CD14-positive monocyte (primary cell): ENCODE measurements around the gene PPT2. TPM values are rescaled to one million over a fixed set of nuclear protein-coding genes. Genes with fewer than 3 reads are reported as not detected.

ENCODE experiments used
- DNase-seq, 3 donors: peaks; one replicate each; pipeline ENCODE4 v3.0.0-alpha.2; 2011 to 2022
- H2AFZ ChIP-seq: 2 replicates; pipeline ENCODE4 v1.6.0; 2012; ENCODE audit warnings: mild to moderate bottlenecking, low read depth, low read length, inconsistent platforms; ENCODE audit not compliant: insufficient read depth, poor library complexity, severe bottlenecking
- H3K27ac ChIP-seq, 2 donors: 1 replicate in 1 of 2; 2 replicates in 1 of 2; pipeline ENCODE4 v1.5.1; 2012 to 2013; ENCODE audit warnings: low read length in 2 of 2, control low read depth in 1 of 2, inconsistent platforms in 1 of 2, low read depth in 1 of 2, mild to moderate bottlenecking in 1 of 2
- H3K27me3 ChIP-seq, 2 donors: one replicate each; pipeline versions ENCODE4 v1.6.0 to v1.6.1; 2011 to 2013; ENCODE audit warnings: low read length in 2 of 2; ENCODE audit not compliant: control insufficient read depth in 2 of 2, insufficient read depth in 2 of 2
- H3K36me3 ChIP-seq, 2 donors: replicated peaks in 1 of 2; 1 replicate in 1 of 2; 2 replicates in 1 of 2; pipeline versions ENCODE4 v1.5.1 to v1.6.1; 2012 to 2013; ENCODE audit warnings: low read length in 2 of 2, control low read depth in 1 of 2, inconsistent platforms in 1 of 2, mild to moderate bottlenecking in 1 of 2; ENCODE audit not compliant: insufficient read depth in 2 of 2, control insufficient read depth in 1 of 2
- H3K4me1 ChIP-seq, 2 donors: 1 replicate in 1 of 2; 2 replicates in 1 of 2; pipeline versions ENCODE4 v1.5.1 to v1.6.1; 2012 to 2013; ENCODE audit warnings: low read length in 2 of 2, control low read depth in 1 of 2, inconsistent platforms in 1 of 2, mild to moderate bottlenecking in 1 of 2, moderate library complexity in 1 of 2; ENCODE audit not compliant: insufficient read depth in 2 of 2, control insufficient read depth in 1 of 2
- H3K4me2 ChIP-seq: replicated peaks from 2 replicates; pipeline ENCODE3; 2012; ENCODE audit warnings: low read length, moderate library complexity, mild to moderate bottlenecking; ENCODE audit not compliant: poor library complexity, severe bottlenecking; ENCODE audit errors: extremely low read depth
- H3K4me3 ChIP-seq, 3 experiments: fragments of 200-600 bp in 1 of 3; sonication (generic) in 1 of 3; replicated peaks in 1 of 3; 1 replicate in 2 of 3; 2 replicates in 1 of 3; pipeline ENCODE4 v1.5.1; 2011 to 2013; ENCODE audit warnings: low read length in 3 of 3, mild to moderate bottlenecking in 3 of 3, control low read depth in 2 of 3, low read depth in 2 of 3, inconsistent platforms in 1 of 3, moderate library complexity in 1 of 3
- H3K79me2 ChIP-seq: 2 replicates; pipeline ENCODE4 v1.6.0; 2012; ENCODE audit warnings: mild to moderate bottlenecking, control low read depth, inconsistent platforms, low read length, moderate library complexity; ENCODE audit not compliant: insufficient read depth
- H3K9ac ChIP-seq: 2 replicates; pipeline ENCODE4 v1.6.0; 2017; ENCODE audit warnings: low read length, mild to moderate bottlenecking; ENCODE audit not compliant: insufficient read depth, poor library complexity, severe bottlenecking
- H3K9me3 ChIP-seq, 2 donors: replicated peaks in 1 of 2; 1 replicate in 1 of 2; 2 replicates in 1 of 2; pipeline versions ENCODE4 v1.5.1 to v1.6.1; 2012 to 2013; ENCODE audit warnings: low read length in 2 of 2, control low read depth in 1 of 2; ENCODE audit not compliant: control insufficient read depth in 1 of 2, insufficient read depth in 1 of 2
- H4K20me1 ChIP-seq: 2 replicates; pipeline ENCODE4 v1.6.0; 2012; ENCODE audit warnings: mild to moderate bottlenecking, low read length, control low read depth, moderate library complexity; ENCODE audit not compliant: insufficient read depth
- H3K27ac Mint-ChIP-seq, 7 donors: one replicate each; pipeline ENCODE4 v1.8.0; 2020; ENCODE audit warnings: mild to moderate bottlenecking in 7 of 7, mixed read lengths in 7 of 7, moderate library complexity in 6 of 7, inconsistent platforms in 2 of 7
- H3K27me3 Mint-ChIP-seq, 3 donors: one replicate each; pipeline ENCODE4 v1.8.0; 2021 to 2022; ENCODE audit warnings: low read depth in 3 of 3, mild to moderate bottlenecking in 3 of 3, mixed read lengths in 3 of 3, moderate library complexity in 3 of 3, inconsistent platforms in 1 of 3
- H3K36me3 Mint-ChIP-seq, 2 donors: one replicate each; pipeline ENCODE4 v1.8.0; 2020; ENCODE audit warnings: mixed read lengths in 2 of 2, inconsistent platforms in 1 of 2, mild to moderate bottlenecking in 1 of 2
- H3K4me1 Mint-ChIP-seq: one replicate; pipeline ENCODE4 v1.8.0; 2020; ENCODE audit warnings: mild to moderate bottlenecking, mixed read lengths
- H3K4me3 Mint-ChIP-seq, 2 donors: one replicate each; pipeline ENCODE4 v1.8.0; 2020; ENCODE audit warnings: mild to moderate bottlenecking in 2 of 2, mixed read lengths in 2 of 2, moderate library complexity in 1 of 2
- H3K9me3 Mint-ChIP-seq, 7 donors: one replicate each; pipeline ENCODE4 v1.8.0; 2020 to 2022; ENCODE audit warnings: mixed read lengths in 7 of 7, mild to moderate bottlenecking in 6 of 7, moderate library complexity in 6 of 7, inconsistent platforms in 2 of 7
- CTCF ChIP-seq: fragments of 200-600 bp; IDR thresholded peaks from one replicate; pipeline ENCODE4 v1.8.0; 2022; ENCODE audit warnings: antibody characterized with exemption, mild to moderate bottlenecking
- WGBS: methylation state at CpG from one replicate; pipeline ENCODE4 v1.1.5; 2013; ENCODE audit warnings: missing lambda C conversion rate; ENCODE audit not compliant: insufficient coverage; 5-methylcytosine and 5-hydroxymethylcytosine counted together
- intact Hi-C, 2 donors: fragments of 100-400 bp; cut with micrococcal nuclease; formaldehyde crosslinking; loops; one replicate each; pipeline versions ENCODE4 v1.15.0 to v1.15.1; 2023
- polyA plus RNA-seq, 3 donors: library from polyadenylated mRNA; depleted of rRNA in 1 of 3; unstranded in 2 of 3; stranded (reverse) in 1 of 3; fragments of 300-500 nt in 2 of 3; fragments of >200 nt in 1 of 3; fragmentation: Illumina TruSeq in 2 of 3; gene quantifications; 1 replicate in 2 of 3; 2 replicates in 1 of 3; pipeline ENCODE4 v1.2.3, GENCODE V29; 2012 to 2021

PPT2 gene
- polyA plus RNA-seq, 3 donors: 1.4 to 4.0 (median 1.8) TPM

GRCh38 chr6:32129297-32130088 lies 24.4 kb upstream of the PPT2 start:
- WGBS: 46% methylated on average over 16 of the region's 22 CpGs
- H3K27me3 Mint-ChIP-seq: peaks cover 3 to 5% (median 4%) of the 10 kb centered on the region in 3 donors
- no peak for TF ChIP-seq CTCF
- peaks cover 28% of the 10 kb centered on the region for H3K4me1 Mint-ChIP-seq
- H3K4me3 Mint-ChIP-seq: peak overlapping the region; percentile 88 to 90
- peaks cover 37% of the 10 kb centered on the region for H3K79me2 ChIP-seq
- H3K9me3 Mint-ChIP-seq: peaks cover 0 to 2% (median 0%) of the 10 kb centered on the region in 7 donors
- peaks cover 19 to 25% of the 10 kb centered on the region in 2 donors for H3K36me3 ChIP-seq
- H2AFZ ChIP-seq: peak overlapping the region; percentile 82
- intact Hi-C loops: loop anchor here (1.0 to 5.0 kb wide), 3 partner anchors 49 to 65 kb away; partner anchors contain the start of genes GPSM3 (in 1 of the 2), PBX2 (in 1 of the 2) and RNF5 (in 1 of the 2)
- peaks cover 30 to 36% of the 10 kb centered on the region in 2 donors for H3K4me1 ChIP-seq
- H3K27me3 ChIP-seq: no peaks in the 10 kb centered on the region
- H3K4me2 ChIP-seq: peak overlapping the region; percentile 88
- peak overlapping the region; percentile 56 to 100 (median 71) for H3K4me3 ChIP-seq
- H4K20me1 ChIP-seq: no peaks in the 10 kb centered on the region
- H3K27ac Mint-ChIP-seq: peak overlapping the region; percentile 90 to 98 (median 95)
- H3K27ac ChIP-seq: peak overlapping the region; percentile 21 to 98
- no peaks in the 10 kb centered on the region for H3K9me3 ChIP-seq
- H3K9ac ChIP-seq: peak overlapping the region; percentile 61
- peaks cover 16 to 22% of the 10 kb centered on the region in 2 donors for H3K36me3 Mint-ChIP-seq
- no peak for DNase-seq

- peaks cover 3 to 6% of the 10 kb centered on the region in 2 donors for H3K36me3 ChIP-seq
- peaks cover 30 to 35% of the 10 kb centered on the region in 2 donors for H3K4me1 ChIP-seq
- peaks cover 28% of the 10 kb centered on the region for H3K4me1 Mint-ChIP-seq
- H3K27ac Mint-ChIP-seq: no peak overlapping the region
- H3K27ac ChIP-seq: no peak overlapping the region
- no peak for DNase-seq
- peak overlapping the region; percentile 21 for H2AFZ ChIP-seq
- H3K9ac ChIP-seq: no peak overlapping the region
- H3K27me3 Mint-ChIP-seq: peaks cover 13 to 16% (median 14%) of the 10 kb centered on the region in 3 donors
- H3K4me3 Mint-ChIP-seq: no peak overlapping the region
- no peaks in the 10 kb centered on the region for H4K20me1 ChIP-seq
- no peak overlapping the region for H3K4me3 ChIP-seq
- no peak overlapping the region for H3K4me2 ChIP-seq
- H3K79me2 ChIP-seq: peaks cover 26% of the 10 kb centered on the region
- peaks cover 0 to 2% (median 0%) of the 10 kb centered on the region in 7 donors for H3K9me3 Mint-ChIP-seq
- H3K9me3 ChIP-seq: no peaks in the 10 kb centered on the region
- 83% methylated on average over 2 of the region's 14 CpGs for WGBS
- H3K27me3 ChIP-seq: peaks cover 0 to 3% of the 10 kb centered on the region in 2 donors
- intact Hi-C loops: loop anchor here (2.0 to 5.0 kb wide), 2 partner anchors 61 to 63 kb away; partner anchors contain the start of genes GPSM3 (in 1 of the 2) and PBX2 (in 1 of the 2)
- no peak for TF ChIP-seq CTCF
- peaks cover 4 to 5% of the 10 kb centered on the region in 2 donors for H3K36me3 Mint-ChIP-seq
Measured at GRCh38 chr6:32131439-32131948, 22.4 kb upstream of the PPT2 start.
